Inflammatory macrophage (primary cell): ENCODE data around the gene ZKSCAN5.
A peak's percentile ranks its signal among the peaks of the same experiment; 100 is the strongest.

ENCODE experiments used
- DNase-seq, 2 donors: peaks; one replicate each; pipeline ENCODE4 v3.0.0-alpha.2; 2020 to 2022
- total RNA-seq, 18 experiments: gene quantifications; one replicate each; lab custom pipeline; 2026; ENCODE audit warnings: mixed read lengths in 6 of 18, inconsistent platforms in 2 of 18; lab: John Stamatoyannopoulos, UW

Gene ZKSCAN5
- 11.1 to 28.0 (median 20.5) reads per million in 18 experiments for total RNA-seq

DNA sequence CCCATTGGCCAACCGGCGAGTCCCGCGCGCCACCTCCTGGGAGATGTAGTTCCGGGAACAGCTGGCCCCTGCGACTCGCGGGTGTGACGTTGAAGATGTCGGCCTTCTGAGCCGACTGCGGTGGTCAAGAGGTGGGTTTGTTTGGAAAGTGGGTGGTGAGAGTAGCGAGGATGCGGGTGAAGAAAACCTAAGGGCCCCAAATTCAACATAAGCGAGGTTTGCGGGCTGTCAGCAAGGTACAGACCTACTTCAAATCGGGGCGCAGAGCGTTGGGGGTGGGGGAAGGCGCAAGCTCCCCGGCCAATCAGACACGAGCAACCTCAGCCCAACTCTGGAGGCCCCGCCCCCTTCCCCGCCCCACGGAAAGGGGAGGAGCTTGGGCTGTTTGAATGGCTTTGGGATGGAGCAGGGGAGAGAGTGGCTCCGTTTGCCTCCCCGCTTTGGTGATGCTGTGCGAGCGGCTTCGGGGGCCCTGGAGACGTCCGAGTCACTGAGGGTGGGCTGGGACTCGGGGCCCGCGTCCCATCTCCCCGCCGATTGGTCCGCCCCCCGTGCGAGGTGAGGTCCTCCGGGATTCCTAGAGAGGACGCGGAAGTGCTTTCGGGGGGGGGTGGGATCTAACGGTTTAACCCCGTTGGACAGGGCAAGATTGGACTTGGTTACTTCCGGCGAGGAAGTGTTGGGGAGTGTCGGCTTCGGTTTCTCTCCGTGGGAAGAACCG, at the start of gene ZKSCAN5:
Gene ZKSCAN5 (plus strand): TSS at position 60 of the 721 bp plus-strand sequence. CDS start 1,383 bp downstream, outside the sequence.
- DNase-seq = peak; percentile 97 to 98

DNA sequence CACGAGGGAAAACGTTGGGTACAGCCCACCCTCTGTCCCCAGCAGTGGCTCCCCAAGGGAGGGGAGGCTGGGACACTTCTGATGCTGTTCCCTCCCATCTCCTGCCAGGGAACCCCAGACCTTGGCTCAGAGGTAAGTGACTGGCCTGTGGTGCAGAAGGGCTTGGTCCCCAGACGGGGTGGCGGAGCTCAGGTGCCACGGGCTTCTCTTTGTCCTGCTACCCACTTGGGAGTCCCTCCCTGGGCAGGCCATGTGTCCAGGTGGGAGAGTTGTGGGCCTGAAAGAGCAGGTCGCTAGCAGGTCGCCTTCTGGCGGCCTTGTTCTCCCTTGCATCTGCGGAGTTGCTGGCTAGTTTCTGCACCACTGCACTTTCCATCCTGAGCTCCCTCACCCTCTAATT, 48.6 kb upstream of the ZKSCAN5 start:
- DNase-seq = no peak

DNA sequence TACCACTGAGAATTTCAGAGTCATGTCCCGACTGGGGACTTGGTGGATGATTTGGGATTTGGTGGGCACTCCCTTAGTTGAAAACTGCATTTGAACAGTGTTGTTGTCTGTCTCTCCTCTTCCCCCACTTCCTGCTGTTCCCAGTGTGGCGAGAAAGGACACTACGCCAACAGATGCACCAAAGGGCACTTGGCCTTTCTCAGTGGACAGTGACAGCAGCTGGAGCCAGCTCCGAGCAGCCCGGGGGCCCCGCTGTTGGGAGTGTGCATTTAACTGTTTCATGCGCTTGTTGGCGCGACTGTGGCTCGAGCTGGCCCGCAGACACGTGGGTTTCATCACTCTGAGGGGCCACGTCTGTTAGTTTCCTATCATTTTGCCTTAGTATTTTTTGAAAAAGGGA, 48.2 kb upstream of the ZKSCAN5 start:
- DNase-seq = no peak

DNA sequence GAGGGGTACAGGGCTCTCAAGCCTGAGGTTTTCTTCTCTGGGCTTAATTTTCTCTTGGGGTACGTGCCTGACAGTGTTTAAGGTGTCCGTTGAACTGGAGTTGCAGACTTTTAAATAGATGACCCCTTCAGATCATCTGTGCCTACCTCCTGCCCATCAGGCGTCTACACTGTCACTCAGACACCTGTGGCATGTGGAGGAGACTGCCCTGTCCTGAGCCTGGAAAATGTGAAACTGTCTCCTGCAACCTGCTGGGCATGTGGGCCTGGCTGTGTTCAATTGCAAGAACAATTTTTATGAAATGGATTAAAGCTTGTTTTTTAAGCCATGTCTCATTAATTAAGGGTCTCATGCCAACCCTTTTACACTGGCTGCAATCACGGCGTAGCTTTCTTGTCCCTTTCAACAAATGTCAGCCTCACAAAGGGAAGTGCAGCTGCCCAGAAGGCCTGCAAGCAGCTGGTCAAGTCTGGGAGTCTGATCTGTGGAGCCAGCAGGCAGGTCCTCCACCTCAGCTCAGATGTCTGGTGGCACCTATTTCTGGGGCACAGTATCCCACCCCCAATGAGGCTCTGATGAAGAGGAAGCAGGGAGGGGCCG, 47.3 kb upstream of the ZKSCAN5 start:
- DNase-seq = no peak

DNA sequence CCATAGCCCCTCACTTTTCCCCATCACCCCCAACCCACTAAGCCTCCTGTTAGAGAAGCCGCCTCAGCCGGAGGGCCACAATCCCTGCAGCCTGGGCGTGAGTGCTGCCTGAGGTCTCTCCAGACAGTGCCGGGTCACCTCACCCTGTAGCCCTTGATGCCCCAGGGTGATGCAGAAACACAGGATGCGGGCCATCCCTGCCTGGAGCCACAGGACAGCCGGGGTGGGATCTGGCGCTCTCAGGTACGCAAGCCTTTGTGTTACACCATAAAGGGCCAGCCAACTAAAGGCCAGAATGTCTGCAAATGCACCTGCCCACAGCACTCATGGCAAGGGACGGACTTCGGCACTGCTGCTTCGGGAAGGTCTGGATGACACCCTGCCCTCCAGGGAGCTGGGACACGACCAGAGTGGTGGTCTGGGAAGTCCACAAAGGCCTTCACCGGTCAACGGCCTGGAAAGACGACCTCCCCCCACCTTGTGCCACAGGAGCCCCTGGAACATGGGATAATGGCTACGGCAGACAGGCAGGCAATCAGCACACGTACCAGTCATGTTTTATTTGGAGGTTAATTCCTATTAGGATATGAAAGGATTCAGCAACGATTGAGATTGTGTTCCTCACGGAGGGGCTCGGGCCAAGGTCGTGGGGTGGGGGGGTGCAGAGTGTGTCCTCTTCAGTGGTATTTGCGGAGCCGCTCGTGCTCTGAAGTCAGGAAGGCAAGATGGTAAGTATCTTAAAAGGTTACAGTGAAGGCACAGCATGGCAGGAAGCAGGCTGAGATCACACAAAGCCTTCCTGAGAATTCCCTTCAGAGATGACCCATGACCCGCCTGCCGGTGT, 46.6 kb upstream of the ZKSCAN5 start:
- DNase-seq = no peak

DNA sequence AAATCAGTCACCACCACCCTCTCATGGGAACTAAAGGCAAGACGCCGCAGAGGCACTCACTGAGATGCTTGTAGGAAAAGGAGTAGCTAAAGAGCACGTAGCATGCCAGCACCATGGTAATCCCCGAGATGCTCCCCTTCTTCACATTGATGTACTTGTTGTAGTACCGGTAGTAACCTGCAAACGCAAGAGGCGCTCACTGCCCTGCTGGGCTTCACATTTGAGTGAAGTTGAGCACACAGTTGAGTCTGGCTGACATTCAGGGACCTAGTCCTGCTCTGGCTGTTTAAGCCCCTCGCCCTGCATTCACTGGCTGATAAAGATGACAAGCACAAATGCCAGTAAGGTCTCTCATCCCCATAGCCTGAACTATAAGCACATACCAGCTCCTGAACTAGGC, 45.4 kb upstream of the ZKSCAN5 start:
- peak; percentile 29 to 44 for DNase-seq

DNA sequence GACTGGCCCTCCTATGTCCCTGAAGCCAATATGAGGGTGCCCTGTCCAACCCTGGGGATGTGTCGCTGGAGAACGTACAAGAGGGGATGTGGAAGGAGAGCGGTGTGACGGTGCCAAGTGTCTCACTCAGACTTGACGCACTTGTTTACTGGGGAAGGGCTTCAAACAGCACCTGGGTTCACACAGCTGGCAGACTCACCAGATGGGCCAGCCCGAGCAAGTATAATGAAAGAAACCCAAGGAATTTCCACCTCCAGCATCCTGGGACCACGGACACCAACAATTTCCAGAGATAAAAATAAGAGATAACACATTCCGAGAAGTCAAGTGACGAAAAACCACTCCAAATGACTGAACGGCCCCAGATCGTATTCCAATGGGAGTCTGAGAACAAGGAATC, 43.8 kb upstream of the ZKSCAN5 start:
- no peak for DNase-seq

DNA sequence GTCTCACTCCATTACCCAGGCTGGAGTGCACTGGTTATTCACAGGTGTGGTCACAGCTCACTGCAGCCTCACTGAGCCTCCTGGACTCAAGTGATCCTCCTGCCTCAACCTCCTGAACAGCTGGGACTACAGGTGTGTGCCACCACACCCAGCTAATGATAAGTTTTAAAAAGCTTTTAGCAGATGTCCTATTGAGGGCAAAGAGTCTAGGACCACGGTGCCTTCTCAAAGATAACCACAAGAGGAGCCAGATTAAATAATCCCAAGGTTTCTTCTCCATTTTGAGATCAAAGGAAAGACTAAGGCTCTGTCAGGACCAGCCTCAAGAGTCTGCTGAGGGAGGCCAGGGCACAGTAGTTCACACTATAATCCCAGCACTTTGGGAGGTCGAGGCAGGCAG, 43.2 kb upstream of the ZKSCAN5 start:
- no peak for DNase-seq

DNA sequence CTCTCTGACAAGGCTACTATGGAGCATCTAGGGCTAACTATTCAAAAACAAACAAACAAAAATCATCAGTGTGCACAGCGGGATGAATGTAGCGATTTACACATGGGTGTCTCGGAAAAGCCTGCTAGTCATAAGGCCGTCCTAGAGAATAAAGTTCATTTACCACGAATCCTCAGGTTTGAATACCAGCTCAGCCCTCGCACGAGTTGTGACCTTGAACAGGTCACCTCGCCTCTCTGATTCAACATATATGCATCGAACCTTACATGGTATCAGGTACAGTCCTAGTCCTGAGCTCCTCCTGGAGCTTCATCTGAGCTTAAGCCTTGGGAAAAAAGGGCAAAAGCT, 39.1 kb upstream of the ZKSCAN5 start:
- no peak for DNase-seq

DNA sequence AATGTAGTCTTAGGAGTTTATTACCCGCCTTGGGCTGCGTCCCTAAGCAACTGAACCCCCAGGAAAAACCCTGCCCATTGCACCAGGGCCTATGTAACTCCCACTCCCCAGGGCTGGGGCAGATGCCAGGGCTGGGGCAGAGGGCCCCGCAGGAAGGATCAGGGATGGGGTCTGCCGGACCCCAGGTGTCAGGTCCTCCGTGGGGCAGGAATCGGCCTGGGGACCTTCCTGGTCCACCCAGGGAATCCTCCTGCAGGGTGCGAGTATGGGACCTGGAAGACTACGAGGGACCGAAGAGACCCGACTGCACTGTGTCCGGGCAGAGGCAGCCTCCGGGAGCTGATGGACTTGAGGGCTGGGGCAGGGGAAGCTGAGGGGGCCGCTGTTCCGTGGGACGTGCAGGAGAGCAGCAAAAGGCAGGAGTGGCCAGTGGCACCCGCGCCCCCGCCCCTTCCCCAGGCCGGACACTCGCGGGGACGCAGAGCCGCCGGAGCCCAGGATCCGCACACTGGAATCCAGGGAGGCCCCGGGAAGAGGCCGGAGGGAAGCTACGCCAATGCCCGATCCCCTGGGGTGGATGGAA, 36.0 kb upstream of the ZKSCAN5 start:
- DNase-seq = no peak

DNA sequence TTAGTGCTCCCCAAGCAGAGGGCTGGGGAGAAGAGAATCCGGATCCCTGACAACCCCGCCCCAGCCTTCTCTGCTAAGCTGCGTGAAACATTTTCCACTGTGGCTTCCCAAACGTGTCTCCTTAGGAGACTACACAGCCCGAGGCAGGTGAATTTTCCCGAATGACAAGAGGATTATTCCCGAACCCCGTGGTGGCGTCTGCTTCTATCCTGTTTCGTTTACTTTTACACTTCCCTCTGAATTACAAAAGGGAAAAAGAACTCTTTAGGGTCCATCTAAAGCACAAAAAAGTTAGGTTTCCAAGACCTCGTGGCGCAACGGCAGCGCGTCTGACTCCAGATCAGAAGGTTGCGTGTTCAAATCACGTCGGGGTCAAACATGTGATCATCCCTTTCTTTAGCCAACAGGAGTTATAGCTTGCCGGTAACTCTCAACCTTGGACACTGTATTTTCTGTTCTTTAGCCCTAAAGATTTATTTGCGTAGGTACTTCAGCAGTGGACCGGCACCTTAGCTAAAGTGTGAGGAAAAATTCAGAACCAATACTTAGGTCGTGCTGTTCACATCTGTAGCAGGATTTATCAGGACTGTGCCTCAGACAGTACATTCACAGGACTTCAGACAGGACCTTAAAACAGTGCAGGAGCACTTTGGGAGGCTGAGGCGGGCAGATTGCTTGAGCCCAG, 34.9 kb upstream of the ZKSCAN5 start:
- no peak for DNase-seq

DNA sequence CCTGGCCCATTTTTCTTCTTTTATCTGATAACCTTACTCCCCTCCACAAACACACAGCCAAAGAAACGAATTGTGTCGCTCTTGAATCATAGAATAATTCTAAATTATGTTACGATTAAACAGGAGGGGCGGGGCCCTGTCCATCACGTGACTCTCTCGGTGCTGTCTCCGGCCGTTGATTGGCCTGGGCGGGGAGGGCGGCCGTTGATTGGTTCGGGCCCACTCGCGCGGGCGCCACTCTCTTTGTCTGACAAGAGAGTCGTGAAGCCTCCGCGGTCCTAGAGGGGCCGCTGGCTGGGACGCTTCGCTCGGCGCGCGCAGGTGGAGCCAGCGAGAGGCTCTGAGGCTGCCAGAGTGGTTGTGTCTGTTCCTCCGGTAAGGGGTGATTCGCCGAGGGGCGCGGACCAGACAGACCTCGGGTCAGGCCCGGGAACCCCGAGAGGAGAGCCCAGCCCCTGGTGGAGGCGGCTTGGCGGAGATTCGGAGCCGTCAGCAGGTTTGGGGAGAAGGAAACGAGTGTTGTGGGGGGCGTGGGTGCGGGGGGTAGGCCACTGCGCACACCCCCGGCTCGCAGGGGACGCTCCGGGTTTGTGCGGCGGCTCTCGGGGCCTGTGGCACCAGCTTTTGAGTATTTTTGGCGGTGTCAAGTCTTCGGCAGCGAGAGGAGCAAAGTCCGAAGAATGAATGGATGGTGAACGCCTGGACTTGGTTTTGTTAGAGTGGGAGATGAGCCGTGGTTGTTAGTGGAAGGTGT, 31.7 kb upstream of the ZKSCAN5 start, which contains the start of gene ZNF789:
Gene ZNF789 (plus strand): TSS at position 330 of the 754 bp plus-strand sequence. CDS start 3,567 bp downstream, outside the sequence.
- DNase-seq = peak; percentile 96 to 97

DNA sequence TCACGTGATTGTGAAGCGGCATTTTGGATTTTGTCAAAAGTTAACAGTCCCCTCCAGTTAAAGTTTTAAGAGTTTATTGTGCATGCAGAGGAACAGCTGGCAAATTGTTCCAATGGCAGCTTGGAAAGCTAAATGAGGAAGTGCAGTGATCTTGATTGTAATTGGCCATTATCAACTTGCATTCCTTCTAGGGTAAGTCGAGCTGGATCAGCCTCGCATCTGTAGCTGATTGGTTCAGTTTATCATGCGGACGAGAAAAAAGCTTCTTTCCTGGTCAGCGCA, 31.2 kb upstream of the ZKSCAN5 start:
- DNase-seq = peak; percentile 80 to 81

DNA sequence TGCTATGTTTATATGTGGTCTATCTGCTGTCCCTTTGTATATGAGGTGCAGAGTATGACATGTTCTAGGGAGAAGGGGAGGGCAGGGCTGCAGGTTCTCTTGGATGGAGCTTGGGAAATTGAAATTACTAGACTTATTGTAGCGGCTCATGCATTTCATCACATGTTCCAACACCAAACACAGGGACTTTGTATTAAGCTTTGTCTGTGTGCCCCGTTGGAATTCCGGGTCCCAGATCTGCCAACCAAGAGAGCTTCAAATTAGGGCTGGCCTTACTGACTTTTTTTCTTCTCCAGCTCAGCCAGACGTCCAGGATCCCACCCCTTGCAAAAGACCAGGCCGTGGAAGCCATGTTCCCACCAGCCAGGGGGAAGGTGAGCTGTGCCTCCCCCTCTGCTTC, 28.4 kb upstream of the ZKSCAN5 start:
- DNase-seq = no peak

DNA sequence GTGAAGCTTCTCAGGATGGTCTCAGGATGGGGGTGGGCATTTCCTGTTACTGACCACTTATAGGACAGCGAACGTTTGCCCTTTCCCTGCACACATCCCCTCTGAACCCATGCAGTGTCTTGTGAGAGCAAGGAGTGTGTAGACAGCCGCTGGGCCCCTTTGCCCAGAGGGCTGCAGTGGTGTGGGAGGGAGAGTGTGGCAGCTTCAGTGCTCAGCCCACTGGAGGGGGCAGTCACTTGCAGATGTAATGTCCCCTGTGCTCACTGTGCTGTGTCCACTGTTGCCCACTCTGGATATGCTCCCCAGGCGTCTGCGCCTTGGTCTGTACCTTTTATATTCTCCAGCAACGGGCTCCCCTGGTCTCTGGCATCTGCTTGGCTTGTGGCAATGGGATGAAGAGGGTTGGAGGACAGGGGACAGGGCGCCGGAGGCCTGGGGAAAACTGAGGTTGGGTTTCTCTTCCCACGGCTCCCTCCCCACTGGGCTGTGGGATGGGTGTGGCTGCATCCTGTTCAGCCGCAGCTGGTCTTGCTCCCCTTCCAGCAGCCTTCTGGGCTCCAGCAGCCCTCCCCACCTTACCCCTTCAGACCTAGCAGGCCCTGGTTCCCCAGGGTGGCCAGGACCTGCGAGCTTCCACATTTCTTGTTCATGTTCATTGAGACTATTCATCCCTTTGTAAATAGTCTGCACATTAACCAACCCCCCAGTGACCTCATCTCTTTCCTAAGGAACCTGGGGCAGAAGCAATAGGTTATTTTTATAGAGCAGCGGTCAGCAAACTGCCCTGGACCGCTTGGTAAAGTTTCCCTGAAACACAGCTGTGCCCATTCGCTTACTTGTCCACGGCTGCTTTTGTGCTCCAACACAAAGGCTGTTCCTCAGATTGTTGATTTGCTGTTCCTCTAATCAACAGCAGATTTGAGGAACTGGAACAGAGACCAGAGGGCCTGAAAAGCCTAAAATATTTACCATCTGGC, 25.7 kb upstream of the ZKSCAN5 start:
- no peak for DNase-seq

DNA sequence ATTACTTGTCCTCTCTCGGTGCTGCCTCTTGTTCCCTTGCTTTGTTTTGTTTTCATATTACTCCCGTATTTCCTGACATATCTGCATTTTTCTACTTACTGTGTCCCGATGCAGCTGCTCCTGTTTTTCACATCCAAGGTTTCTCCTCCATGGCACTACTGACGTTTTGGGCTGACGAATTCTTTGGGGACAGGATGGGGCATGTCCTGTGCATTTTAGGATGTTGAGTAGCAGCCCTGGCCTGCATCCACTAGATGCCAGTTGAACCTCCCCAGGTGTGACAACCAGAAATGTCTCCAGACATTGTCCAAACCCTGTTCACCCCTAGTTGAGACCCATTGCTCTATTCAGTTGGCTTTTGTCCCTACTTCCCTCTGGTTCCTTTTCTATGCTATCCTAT, 19.4 kb upstream of the ZKSCAN5 start:
- DNase-seq = no peak

DNA sequence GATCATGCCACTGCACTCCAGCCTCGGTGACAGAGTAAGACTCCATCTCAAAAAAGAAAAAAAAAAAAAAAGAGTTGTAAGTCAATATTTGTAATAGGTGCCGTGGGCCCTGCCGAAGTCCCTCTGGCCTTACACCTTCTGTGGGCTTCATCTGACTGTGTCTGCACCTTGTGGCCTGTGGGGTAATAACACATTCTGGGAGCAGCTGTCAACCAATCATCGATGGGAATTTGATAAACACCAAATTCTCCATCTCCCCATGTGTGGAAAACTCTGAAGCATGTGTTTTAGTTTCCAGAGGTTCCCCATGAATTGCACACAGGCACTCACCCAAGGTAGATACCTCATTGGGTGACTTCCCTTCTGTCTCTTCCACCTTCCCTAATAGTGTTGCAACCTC, 15.2 kb upstream of the ZKSCAN5 start:
- DNase-seq = no peak

DNA sequence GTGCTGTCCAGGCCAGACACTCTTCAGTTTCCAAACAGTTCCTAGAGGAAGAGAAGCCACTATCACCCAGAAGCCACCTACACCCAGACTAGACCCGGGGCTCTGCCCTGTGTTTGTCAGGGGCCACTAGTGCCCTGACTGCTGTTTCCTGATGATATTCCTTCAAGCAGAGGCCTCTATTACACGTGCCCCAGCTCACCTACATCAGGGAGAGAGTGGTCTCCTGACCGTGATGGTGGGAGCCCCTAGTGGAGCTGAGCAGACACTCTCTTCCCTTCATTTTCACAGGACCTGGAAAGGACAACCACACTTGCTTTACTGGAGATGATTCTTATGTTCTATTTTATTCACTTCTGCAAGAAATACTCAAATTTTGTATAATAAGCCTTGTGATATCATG, 13.6 kb upstream of the ZKSCAN5 start:
- no peak for DNase-seq

DNA sequence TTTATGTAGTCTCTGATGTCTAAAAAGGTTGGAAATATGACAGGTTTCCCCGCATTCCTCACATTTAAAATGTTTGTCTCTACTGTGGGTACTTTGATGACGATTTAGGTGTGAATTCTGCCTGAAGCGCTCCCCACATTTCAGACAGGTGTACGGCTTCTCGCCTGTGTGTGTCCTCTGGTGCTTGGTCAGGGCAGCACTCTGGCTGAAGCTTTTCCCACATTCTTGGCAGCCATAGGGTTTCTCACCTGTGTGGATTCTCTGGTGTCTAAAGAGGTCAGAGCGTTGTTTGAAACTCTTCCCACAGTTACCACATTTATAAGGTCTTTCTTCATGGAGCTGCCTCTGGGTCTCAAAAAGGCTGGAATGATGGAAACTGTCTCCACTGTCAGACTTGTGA, 10.6 kb upstream of the ZKSCAN5 start:
- no peak for DNase-seq

DNA sequence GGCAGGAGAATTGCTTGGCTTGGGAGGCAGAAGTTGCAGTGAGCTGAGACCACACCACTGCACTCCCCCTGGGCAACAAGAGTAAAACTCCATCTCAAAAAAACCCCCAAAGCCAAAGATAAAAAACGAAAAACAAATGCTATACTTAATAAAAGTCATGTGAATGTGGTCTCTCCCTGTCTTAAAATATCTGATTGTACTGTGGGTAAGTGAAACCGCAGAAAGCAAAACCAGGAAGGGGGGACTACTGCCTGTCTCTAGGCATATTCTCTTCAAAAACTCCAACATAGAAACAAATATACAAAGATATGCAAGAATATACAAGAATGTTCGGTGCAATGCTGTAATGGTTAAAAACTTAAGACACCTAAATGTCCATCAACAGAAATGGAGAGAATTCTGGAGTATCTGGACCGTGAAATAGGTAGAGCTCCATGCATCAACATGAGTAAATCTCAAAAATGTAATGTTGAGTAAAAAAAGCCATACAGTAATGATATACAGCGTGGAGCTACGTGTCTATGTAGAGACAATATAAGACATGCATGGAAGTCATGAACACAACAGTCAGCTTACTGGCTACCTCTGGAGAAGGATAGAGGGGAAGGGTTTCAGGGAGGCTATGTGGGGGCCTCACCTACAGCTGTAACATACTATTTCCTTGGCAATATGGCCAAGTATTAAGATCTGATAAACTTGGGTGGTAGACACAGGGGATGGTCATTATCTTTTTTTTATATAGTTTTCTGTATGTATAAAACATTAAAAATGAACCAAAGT, 6.5 kb upstream of the ZKSCAN5 start:
- no peak for DNase-seq
